K562 (cell line): ENCODE data around the gene OR51V1. TPM values are rescaled to one million over a fixed set of nuclear protein-coding genes. Genes with fewer than 3 reads are reported as not detected.
A peak's percentile ranks its signal among the peaks of the same experiment; 100 is the strongest.

ENCODE experiments used
- ATAC-seq: fragments of 200-7000 bp; cut with Tn5 transposase; 3 replicates; pipeline ENCODE4 v1.9.1; 2020; ENCODE audit warnings: moderate library complexity
- BruUV-seq: library from RNA; stranded (reverse); fragments of 400-500 nt; replicated peaks from 2 replicates; lab custom pipeline; 2021; lab: Mats Ljungman, UMichigan
- CTCF ChIA-PET: fragments of 300-600 bp; formaldehyde crosslinking; extraction: SDS; loops from one replicate; lab custom pipeline; 2021; ENCODE audit warnings: low intra/inter-chr PET ratio; lab: Yijun Ruan, JAX
- POLR2A ChIA-PET: fragments of 300-600, 350-650 bp; sonication (Branson Sonifier 250); formaldehyde crosslinking; extraction: SDS; loops from one replicate; lab custom pipeline; 2021; ENCODE audit warnings: antibody characterized with exemption, inconsistent platforms; lab: Yijun Ruan, JAX
- DNase-seq, 4 experiments: peaks; one replicate each; pipeline versions ENCODE4 v3.0.0 to v3.0.0-alpha.2; 2011 to 2018; ENCODE audit warnings: low spot score in 3 of 4, mixed read lengths in 3 of 4; ENCODE audit errors: extremely low read depth in 1 of 4
- FAIRE-seq: peaks from 2 replicates; lab custom pipeline; 2011; peaks lifted over from hg19 to GRCh38; lab: Jason Lieb, UNC
- H2AFZ ChIP-seq: 2 replicates; pipeline ENCODE4 v1.6.0; 2011; ENCODE audit warnings: low read depth, low read length, control low read depth, inconsistent platforms
- H3K27ac ChIP-seq: fragments of 200-600 bp; 3 replicates; pipeline ENCODE4 v1.8.0; 2011; ENCODE audit warnings: low read depth, mild to moderate bottlenecking, control low read depth, inconsistent platforms, low read length, moderate library complexity, mixed read lengths; ENCODE audit errors: extremely low read depth
- H3K27me3 ChIP-seq, 2 experiments: fragments of 300-600 bp in 1 of 2; 2 replicates in 1 of 2; 3 replicates in 1 of 2; pipeline versions ENCODE4 v1.6.0 to v1.8.0; 2011; ENCODE audit warnings: inconsistent platforms in 2 of 2, low read length in 2 of 2, mild to moderate bottlenecking in 1 of 2, mixed read lengths in 1 of 2, moderate library complexity in 1 of 2; ENCODE audit not compliant: control insufficient read depth in 2 of 2, insufficient read depth in 2 of 2
- H3K36me3 ChIP-seq: fragments of 300-600 bp; 3 replicates; pipeline ENCODE4 v1.8.0; 2011; ENCODE audit warnings: mild to moderate bottlenecking, low read length, inconsistent platforms; ENCODE audit not compliant: control insufficient read depth, insufficient read depth
- H3K4me1 ChIP-seq, 2 experiments: fragments of 200-600 bp in 1 of 2; replicated peaks in 1 of 2; 2 replicates in 1 of 2; 3 replicates in 1 of 2; pipeline versions ENCODE4 v1.5.1 to v1.8.0; 2011; ENCODE audit warnings: inconsistent platforms in 2 of 2, low read length in 2 of 2, mild to moderate bottlenecking in 1 of 2, mixed read lengths in 1 of 2, moderate library complexity in 1 of 2; ENCODE audit not compliant: control insufficient read depth in 2 of 2, insufficient read depth in 2 of 2
- H3K4me2 ChIP-seq: 2 replicates; pipeline ENCODE4 v1.6.1; 2011; ENCODE audit warnings: low read length, control low read depth, inconsistent platforms, mixed read lengths; ENCODE audit not compliant: insufficient read depth
- H3K4me3 ChIP-seq: fragments of 200-600 bp; sonication (generic), shearing (Covaris generic); 2 replicates; pipeline ENCODE4 v1.5.1; 2016; ENCODE audit warnings: control low read depth, inconsistent platforms
- H3K79me2 ChIP-seq: fragments of 200-600 bp; 3 replicates; pipeline ENCODE4 v1.8.0; 2011; ENCODE audit warnings: low read length, inconsistent platforms; ENCODE audit not compliant: control insufficient read depth, insufficient read depth
- H3K9ac ChIP-seq, 2 experiments: 2 replicates each; pipeline versions ENCODE4 v1.6.0 to v1.6.1; 2011; ENCODE audit warnings: low read depth in 2 of 2, low read length in 2 of 2, control low read depth in 1 of 2, inconsistent platforms in 1 of 2, mild to moderate bottlenecking in 1 of 2, mixed read lengths in 1 of 2; ENCODE audit not compliant: insufficient read depth in 1 of 2
- H3K9me1 ChIP-seq: one replicate; pipeline ENCODE4 v1.6.0; 2011; ENCODE audit warnings: inconsistent platforms, mild to moderate bottlenecking, low read length, moderate library complexity; ENCODE audit not compliant: control insufficient read depth, insufficient read depth
- H3K9me3 ChIP-seq: replicated peaks from 2 replicates; pipeline ENCODE4 v1.5.1; 2011; ENCODE audit warnings: low read depth, low read length, inconsistent platforms; ENCODE audit not compliant: control insufficient read depth, insufficient read depth
- H4K20me1 ChIP-seq: replicated peaks from 2 replicates; pipeline ENCODE4 v1.6.1; 2011; ENCODE audit warnings: low read length, inconsistent platforms, mixed read lengths; ENCODE audit not compliant: control insufficient read depth, insufficient read depth
- AFF4 ChIP-seq: sonication (generic); formaldehyde crosslinking; IDR thresholded peaks from 2 replicates; pipeline ENCODE4 v1.8.0; 2023; ENCODE audit warnings: mild to moderate bottlenecking, missing genetic modification reagents
- FOXP1 ChIP-seq: sonication (generic); formaldehyde crosslinking; IDR thresholded peaks from 2 replicates; pipeline ENCODE4 v1.8.0; 2022; ENCODE audit warnings: mild to moderate bottlenecking, missing genetic modification reagents
- FOXP4 ChIP-seq: sonication (generic); formaldehyde crosslinking; IDR thresholded peaks from 2 replicates; pipeline ENCODE4 v1.8.0; 2022; ENCODE audit warnings: mild to moderate bottlenecking, missing genetic modification reagents, borderline replicate concordance
- MTF1 ChIP-seq: fragments of 250-450 bp; sonication (Bioruptor Pico); IDR thresholded peaks from 2 replicates; pipeline ENCODE4 v1.9.0; 2021; ENCODE audit warnings: moderate library complexity, mild to moderate bottlenecking, inconsistent platforms, borderline replicate concordance
- MYBL2 ChIP-seq, 2 experiments: fragments of 450-650 bp in 1 of 2; sonication (generic) in 1 of 2; formaldehyde crosslinking in 1 of 2; IDR thresholded peaks; 2 replicates each; pipeline versions ENCODE4 v1.6.1 to v1.8.1; 2017 to 2022; ENCODE audit warnings: borderline replicate concordance in 1 of 2, inconsistent platforms in 1 of 2, low read depth in 1 of 2, mild to moderate bottlenecking in 1 of 2, missing genetic modification reagents in 1 of 2, moderate library complexity in 1 of 2
- POLR2A ChIP-seq: fragments of 450-650 bp; conservative IDR thresholded peaks from 2 replicates; pipeline ENCODE4 v1.6.1; 2016
- SP1 ChIP-seq: sonication (generic); formaldehyde crosslinking; IDR thresholded peaks from 2 replicates; pipeline ENCODE4 v1.8.1; 2022; ENCODE audit warnings: mild to moderate bottlenecking, missing genetic modification reagents
- U2AF2 ChIP-seq: fragments of 200-400 bp; formaldehyde crosslinking; optimal IDR thresholded peaks from 2 replicates; pipeline ENCODE3; 2017; ENCODE audit warnings: low read depth, mild to moderate bottlenecking, low read length
- WGBS: fragments of 100-300 bp; shearing (Covaris generic); methylation state at CpG from one replicate; pipeline ENCODE4 v1.1.6; 2016; ENCODE audit warnings: low coverage, mixed read lengths; ENCODE audit not compliant: insufficient coverage; ENCODE audit errors: missing lambda C conversion rate; 5-methylcytosine and 5-hydroxymethylcytosine counted together
- in situ Hi-C: fragments of 300-500 bp; cut with MboI; formaldehyde crosslinking; loops from 4 replicates; pipeline ENCODE4 v1.15.0; 2018; ENCODE audit warnings: inconsistent platforms, mixed read lengths
- intact Hi-C: fragments of 100-400 bp; cut with micrococcal nuclease; formaldehyde crosslinking; loops from 2 replicates; pipeline ENCODE4 v1.14.2; 2022
- polyA plus RNA-seq, 8 experiments: library from polyadenylated mRNA; depleted of rRNA in 4 of 8; stranded (reverse) in 5 of 8; unstranded in 3 of 8; fragments of >200 nt; fragmentation: Nextera tagmentation in 2 of 8; fragmentation: Illumina TruSeq in 1 of 8; extraction: Ambion mirVana in 2 of 8; extraction: Trizol in 1 of 8; gene quantifications; 2 replicates each; pipeline versions ENCODE4 v1.2.1 to v1.2.3, GENCODE V29; 2011 to 2014; ENCODE audit warnings: inconsistent platforms in 1 of 8, missing spikeins in 1 of 8
- total RNA-seq, 7 experiments: library from RNA; depleted of rRNA in 6 of 7; stranded (reverse); fragments of >200 nt in 6 of 7; fragmentation: Illumina TruSeq in 2 of 7; extraction: Trizol in 2 of 7; gene quantifications; 2 replicates each; pipeline versions ENCODE4 v1.2.1 to v1.2.3, GENCODE V29; 2011 to 2021; ENCODE audit warnings: low replicate concordance in 1 of 7
- TF ChIP-seq, protein P1 (sequence below), 2 experiments: IDR thresholded peaks; 2 replicates each; pipeline ENCODE4 v1.6.1; 2012; ENCODE audit warnings: improper control_type of control experiment in 2 of 2, low read depth in 2 of 2, low read length in 2 of 2, borderline replicate concordance in 1 of 2

OR51V1 gene
- total and polyA plus RNA-seq, 9 of the 15 experiments (the other 6 are each of a cell fraction or from before 2014, with no cell fraction given), result not detected

DNA sequence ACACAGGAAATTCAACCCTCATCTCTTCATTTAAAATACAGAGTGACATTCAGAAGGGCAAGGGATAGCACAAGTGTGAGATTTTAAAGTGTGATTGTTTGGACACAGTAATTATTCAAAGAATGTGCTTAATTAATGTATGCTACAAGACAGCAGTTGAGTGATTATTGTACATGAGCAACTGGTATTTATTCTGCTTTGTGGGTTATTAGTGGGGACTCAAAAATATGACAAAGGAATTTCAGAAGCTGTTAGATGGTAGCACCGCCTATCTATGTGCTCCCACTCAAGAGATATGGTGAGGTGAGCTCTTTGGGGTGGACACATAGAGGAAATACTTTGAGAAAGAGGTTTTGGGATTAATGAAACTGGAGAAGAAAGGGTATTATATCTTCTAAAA is 39.6 kb upstream of the OR51V1 start:
- no TSS peak for BruUV-seq
- Histone ChIP-seq H3K9me3 (no peaks in the 10 kb centered on the region), H3K4me2 (peak overlapping the region; percentile 42)
- ATAC-seq, result no peak
- POLR2A ChIA-PET, result interaction anchor here (0.7 to 1.6 kb wide), 11 partner anchors 8 to 1344 kb away, joined by 3 to 7 read pairs (median 4); partner anchors contain the start of gene HBG1
- TF ChIP-seq U2AF2 (no peak), FOXP1 (CRISPR knock-in tag) (no peak), MTF1 (no peak), SP1 (CRISPR knock-in tag) (peak; percentile 32; the same call in 1 of the 2 replicates), POLR2A (0 out of 2 replicates have a peak, but pooled peaks have one; percentile 6), AFF4 (CRISPR knock-in tag) (0 out of 2 replicates have a peak, but pooled peaks have one; percentile 19), MYBL2 (IDR thresholded peaks at IDR 0.05; ENCODE audit: low read depth) (no peak), MYBL2 (CRISPR knock-in tag; IDR thresholded peaks at IDR 0.05; ENCODE audit: borderline replicate concordance) (no peak), FOXP4 (CRISPR knock-in tag) (no peak)
- TF ChIP-seq, protein P1, sequence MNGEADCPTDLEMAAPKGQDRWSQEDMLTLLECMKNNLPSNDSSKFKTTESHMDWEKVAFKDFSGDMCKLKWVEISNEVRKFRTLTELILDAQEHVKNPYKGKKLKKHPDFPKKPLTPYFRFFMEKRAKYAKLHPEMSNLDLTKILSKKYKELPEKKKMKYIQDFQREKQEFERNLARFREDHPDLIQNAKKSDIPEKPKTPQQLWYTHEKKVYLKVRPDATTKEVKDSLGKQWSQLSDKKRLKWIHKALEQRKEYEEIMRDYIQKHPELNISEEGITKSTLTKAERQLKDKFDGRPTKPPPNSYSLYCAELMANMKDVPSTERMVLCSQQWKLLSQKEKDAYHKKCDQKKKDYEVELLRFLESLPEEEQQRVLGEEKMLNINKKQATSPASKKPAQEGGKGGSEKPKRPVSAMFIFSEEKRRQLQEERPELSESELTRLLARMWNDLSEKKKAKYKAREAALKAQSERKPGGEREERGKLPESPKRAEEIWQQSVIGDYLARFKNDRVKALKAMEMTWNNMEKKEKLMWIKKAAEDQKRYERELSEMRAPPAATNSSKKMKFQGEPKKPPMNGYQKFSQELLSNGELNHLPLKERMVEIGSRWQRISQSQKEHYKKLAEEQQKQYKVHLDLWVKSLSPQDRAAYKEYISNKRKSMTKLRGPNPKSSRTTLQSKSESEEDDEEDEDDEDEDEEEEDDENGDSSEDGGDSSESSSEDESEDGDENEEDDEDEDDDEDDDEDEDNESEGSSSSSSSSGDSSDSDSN (IDR thresholded peaks at IDR 0.05; ENCODE audit: borderline replicate concordance in 1 of 2, low read depth in 2 of 2, low read length in 2 of 2), result no peak
- TF ChIP-seq, all 486 proteins: peak for 3
- DNase-seq (peak in 1 of 4 experiments; percentile 35), FAIRE-seq (no peak)
- Histone ChIP-seq H3K9ac (peak overlapping the region in 1 of 2 experiments; percentile 70; a peak in 1 of 4 replicates), H3K4me1 (peaks cover 12 to 44% of the 10 kb centered on the region in 2 experiments), H3K27me3 (no peaks in the 10 kb centered on the region), H3K79me2 (peaks cover 54% of the 10 kb centered on the region), H4K20me1 (0 out of 2 replicates have a peak, but pooled peaks cover under 1% of the 10 kb centered on the region), H3K36me3 (peaks cover 9% of the 10 kb centered on the region), H3K27ac (peak overlapping the region; percentile 17; the same call in 1 of the 3 replicates), H3K9me1 (no peaks in the 10 kb centered on the region), H2AFZ (no peak overlapping the region), H3K4me3 (no peak overlapping the region)
- CTCF ChIA-PET, result interaction anchor here (0.6 kb wide), 1 partner anchor 32 kb away, joined by 4 read pairs; no protein-coding TSS in a partner anchor
- 20% methylated on average over 1 of the region's 1 CpG for WGBS
- in situ Hi-C loops, result loop anchor here (5.0 kb wide), 1 partner anchor 47 kb away; no protein-coding TSS in a partner anchor
- intact Hi-C loops, result no loop called here
